OCI-LY1 (cell line): ENCODE results near the gene MCTP1.

Experiments used
- H2AFZ ChIP-seq: fragments of 200-600 bp; sonication (generic), shearing (Covaris generic); 2 replicates; pipeline ENCODE4 v1.6.0; 2014; ENCODE audit warnings: antibody characterized with exemption, mild to moderate bottlenecking, low read length
- H3F3A ChIP-seq: fragments of 200-600 bp; sonication (generic), shearing (Covaris generic); 2 replicates; pipeline ENCODE4 v1.6.0; 2014; ENCODE audit warnings: mild to moderate bottlenecking, antibody characterized with exemption, low read length, moderate library complexity; ENCODE audit not compliant: insufficient read depth
- H3K27ac ChIP-seq: fragments of 200-600 bp; sonication (generic); 2 replicates; pipeline ENCODE4 v1.5.1; 2014; ENCODE audit warnings: low read length, mixed run types, mild to moderate bottlenecking, low read depth; ENCODE audit not compliant: poor library complexity, severe bottlenecking
- H3K27me3 ChIP-seq: fragments of 200-600 bp; sonication (generic); 2 replicates; pipeline ENCODE4 v1.6.0; 2014; ENCODE audit warnings: antibody characterized with exemption, mild to moderate bottlenecking, low read length, moderate library complexity; ENCODE audit not compliant: insufficient read depth
- H3K36me3 ChIP-seq: fragments of 200-600 bp; sonication (generic); 2 replicates; pipeline ENCODE4 v1.6.1; 2014; ENCODE audit warnings: mild to moderate bottlenecking, antibody characterized with exemption, low read length, moderate library complexity, mixed read lengths; ENCODE audit not compliant: insufficient read depth
- H3K4me1 ChIP-seq: fragments of 200-600 bp; sonication (generic); 2 replicates; pipeline ENCODE4 v1.5.1; 2014; ENCODE audit warnings: mild to moderate bottlenecking, low read length, moderate library complexity; ENCODE audit not compliant: insufficient read depth, severe bottlenecking
- H3K4me2 ChIP-seq: fragments of 200-600 bp; sonication (generic), shearing (Covaris generic); 2 replicates; pipeline ENCODE4 v1.6.1; 2014; ENCODE audit warnings: low read length
- H3K4me3 ChIP-seq: fragments of 200-600 bp; sonication (generic); 2 replicates; pipeline ENCODE4 v1.5.1; 2014; ENCODE audit warnings: low read length, low read depth, mild to moderate bottlenecking, mixed read lengths; ENCODE audit not compliant: poor library complexity, severe bottlenecking
- H3K79me2 ChIP-seq: fragments of 200-600 bp; shearing (Covaris generic); 2 replicates; pipeline ENCODE4 v1.6.1; 2016; ENCODE audit warnings: mixed run types, low read length, mixed read lengths; ENCODE audit not compliant: insufficient read depth
- H3K9ac ChIP-seq: fragments of 200-600 bp; sonication (generic), shearing (Covaris generic); 2 replicates; pipeline ENCODE4 v1.6.1; 2014; ENCODE audit warnings: mild to moderate bottlenecking, low read length, mixed read lengths
- H3K9me2 ChIP-seq: fragments of 200-600 bp; sonication (generic), shearing (Covaris generic); 2 replicates; pipeline ENCODE4 v1.6.1; 2014; ENCODE audit warnings: low read depth, mild to moderate bottlenecking, low read length, mixed read lengths
- H3K9me3 ChIP-seq: fragments of 200-600 bp; shearing (Covaris generic); 2 replicates; pipeline ENCODE4 v1.6.1; 2014; ENCODE audit warnings: low read length, mixed read lengths
- H4K20me1 ChIP-seq: fragments of 200-600 bp; sonication (generic), shearing (Covaris generic); 2 replicates; pipeline ENCODE4 v1.6.0; 2016; ENCODE audit warnings: mild to moderate bottlenecking, low read length; ENCODE audit not compliant: insufficient read depth
- EZH2 ChIP-seq: fragments of 200-600 bp; sonication (generic), shearing (Covaris generic); IDR thresholded peaks from 2 replicates; pipeline ENCODE4 v1.8.0; 2017; ENCODE audit warnings: borderline replicate concordance, mixed run types, mild to moderate bottlenecking, antibody characterized with exemption, low read length, moderate library complexity, mixed read lengths
- TF ChIP-seq, protein P1 (sequence below): fragments of 200-600 bp; sonication (generic), shearing (Covaris generic); IDR thresholded peaks from 2 replicates; pipeline ENCODE4 v1.5.1; 2017; ENCODE audit warnings: mild to moderate bottlenecking, antibody characterized with exemption, low read length, moderate library complexity, mixed read lengths

Gene MCTP1

DNA sequence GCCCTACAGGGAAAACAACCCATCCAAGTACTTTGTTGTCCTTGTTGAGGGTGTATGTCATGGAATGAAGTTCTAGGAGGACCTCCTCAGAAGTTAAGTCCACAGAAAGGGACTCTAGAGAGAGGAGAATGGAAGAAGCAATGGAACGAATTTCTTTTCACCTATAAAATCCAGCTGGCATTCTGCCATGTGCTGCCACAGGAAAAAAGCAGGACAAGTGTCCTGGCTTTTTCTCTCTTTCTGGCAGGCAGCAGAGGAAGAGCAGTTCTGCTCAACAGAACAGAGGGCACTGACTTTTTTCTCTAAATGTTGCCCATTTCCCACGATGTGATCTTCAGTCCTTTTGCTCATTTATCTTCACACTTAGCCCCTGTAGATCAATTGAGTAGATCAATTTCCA lies 240.8 kb downstream of the MCTP1 start:
- no peaks in the 10 kb centered on the region for H3K9me3 ChIP-seq
- H4K20me1 ChIP-seq = no peaks in the 10 kb centered on the region
- no peak overlapping the region for H2AFZ ChIP-seq
- no peak overlapping the region for H3K9ac ChIP-seq
- no peak overlapping the region for H3K4me3 ChIP-seq
- H3K4me1 ChIP-seq = no peaks in the 10 kb centered on the region
- no peak for TF ChIP-seq EZH2
- TF ChIP-seq, protein P1, sequence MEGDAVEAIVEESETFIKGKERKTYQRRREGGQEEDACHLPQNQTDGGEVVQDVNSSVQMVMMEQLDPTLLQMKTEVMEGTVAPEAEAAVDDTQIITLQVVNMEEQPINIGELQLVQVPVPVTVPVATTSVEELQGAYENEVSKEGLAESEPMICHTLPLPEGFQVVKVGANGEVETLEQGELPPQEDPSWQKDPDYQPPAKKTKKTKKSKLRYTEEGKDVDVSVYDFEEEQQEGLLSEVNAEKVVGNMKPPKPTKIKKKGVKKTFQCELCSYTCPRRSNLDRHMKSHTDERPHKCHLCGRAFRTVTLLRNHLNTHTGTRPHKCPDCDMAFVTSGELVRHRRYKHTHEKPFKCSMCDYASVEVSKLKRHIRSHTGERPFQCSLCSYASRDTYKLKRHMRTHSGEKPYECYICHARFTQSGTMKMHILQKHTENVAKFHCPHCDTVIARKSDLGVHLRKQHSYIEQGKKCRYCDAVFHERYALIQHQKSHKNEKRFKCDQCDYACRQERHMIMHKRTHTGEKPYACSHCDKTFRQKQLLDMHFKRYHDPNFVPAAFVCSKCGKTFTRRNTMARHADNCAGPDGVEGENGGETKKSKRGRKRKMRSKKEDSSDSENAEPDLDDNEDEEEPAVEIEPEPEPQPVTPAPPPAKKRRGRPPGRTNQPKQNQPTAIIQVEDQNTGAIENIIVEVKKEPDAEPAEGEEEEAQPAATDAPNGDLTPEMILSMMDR = no peak
- H3F3A ChIP-seq = no peaks in the 10 kb centered on the region
- no peaks in the 10 kb centered on the region for H3K9me2 ChIP-seq
- no peak overlapping the region for H3K27ac ChIP-seq
- H3K27me3 ChIP-seq = no peaks in the 10 kb centered on the region
- H3K4me2 ChIP-seq = no peak overlapping the region
- no peaks in the 10 kb centered on the region for H3K79me2 ChIP-seq
- H3K36me3 ChIP-seq = no peaks in the 10 kb centered on the region

DNA sequence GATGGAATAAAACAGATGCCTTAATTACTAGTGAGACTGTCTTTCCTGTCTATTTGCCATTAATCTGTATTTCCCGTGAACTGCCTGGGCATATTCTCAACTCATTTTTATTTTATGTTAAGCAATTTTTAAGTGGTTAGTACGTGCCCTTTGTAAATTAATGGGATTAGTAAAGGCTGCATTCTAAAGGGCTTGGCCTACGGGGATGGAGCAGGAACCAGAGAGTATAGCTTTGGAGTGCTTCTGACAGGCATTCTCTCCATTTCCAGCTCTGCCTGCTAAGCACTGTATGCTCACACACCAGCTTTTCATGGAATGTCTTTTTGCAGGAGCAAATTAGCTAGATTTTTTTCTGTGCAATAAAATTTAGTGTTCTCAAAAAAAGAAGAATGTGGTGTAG lies 241.2 kb downstream of the MCTP1 start:
- no peaks in the 10 kb centered on the region for H3K4me1 ChIP-seq
- H4K20me1 ChIP-seq = no peaks in the 10 kb centered on the region
- H3K27me3 ChIP-seq = no peaks in the 10 kb centered on the region
- H3K27ac ChIP-seq = no peak overlapping the region
- no peak overlapping the region for H2AFZ ChIP-seq
- H3K4me2 ChIP-seq = no peak overlapping the region
- no peak overlapping the region for H3K4me3 ChIP-seq
- H3K9ac ChIP-seq = no peak overlapping the region
- no peaks in the 10 kb centered on the region for H3K9me3 ChIP-seq
- H3F3A ChIP-seq = no peaks in the 10 kb centered on the region
- no peaks in the 10 kb centered on the region for H3K36me3 ChIP-seq
- no peaks in the 10 kb centered on the region for H3K9me2 ChIP-seq
- TF ChIP-seq, protein P1 = no peak
- TF ChIP-seq EZH2 = no peak
- no peaks in the 10 kb centered on the region for H3K79me2 ChIP-seq

DNA sequence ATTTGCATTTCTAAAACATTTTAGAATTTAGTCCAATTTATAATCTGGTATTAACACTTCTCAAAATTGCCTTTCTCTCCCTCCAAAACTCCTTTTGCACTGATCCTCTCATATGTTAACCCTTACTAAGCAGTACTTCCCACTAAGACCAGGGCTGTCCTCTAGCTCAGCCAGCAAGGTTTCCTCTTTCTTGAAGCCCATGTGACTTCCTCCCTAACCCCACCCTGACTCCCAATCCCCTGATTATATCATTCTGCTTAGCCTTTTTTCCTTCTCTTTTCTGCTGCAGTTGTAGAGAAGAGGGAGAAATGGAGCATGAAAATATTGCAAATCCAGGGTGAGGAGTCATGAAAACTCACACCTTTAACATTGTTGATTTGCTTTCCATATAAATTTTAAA lies 241.7 kb downstream of the MCTP1 start:
- Histone ChIP-seq H3K9me2 (no peaks in the 10 kb centered on the region), H3K27ac (no peak overlapping the region)

More for the DNA sequence above, 241.7 kb downstream of the MCTP1 start:
- Histone ChIP-seq H3K79me2 (no peaks in the 10 kb centered on the region), H2AFZ (no peak overlapping the region), H3F3A (no peaks in the 10 kb centered on the region), H3K4me2 (no peak overlapping the region), H3K9ac (no peak overlapping the region), H3K9me3 (no peaks in the 10 kb centered on the region), H3K36me3 (no peaks in the 10 kb centered on the region), H3K27me3 (no peaks in the 10 kb centered on the region), H4K20me1 (no peaks in the 10 kb centered on the region), H3K4me1 (no peaks in the 10 kb centered on the region), H3K4me3 (no peak overlapping the region)
- TF ChIP-seq, protein P1 = no peak
- TF ChIP-seq EZH2 = no peak
